Activated CD4-positive, CD25-positive, alpha-beta regulatory T cell (primary cell): ENCODE measurements around the gene NOP9.
"Not testable (repeated sequence)": the region's sequence is repeated elsewhere in the genome, so short reads cannot be mapped to it uniquely, and the experiment has no call there.

Experiments
- DNase-seq, 4 experiments: peaks; one replicate each; lab custom pipeline; 2025; lab: John Stamatoyannopoulos, UW

The NOP9 gene

DNA sequence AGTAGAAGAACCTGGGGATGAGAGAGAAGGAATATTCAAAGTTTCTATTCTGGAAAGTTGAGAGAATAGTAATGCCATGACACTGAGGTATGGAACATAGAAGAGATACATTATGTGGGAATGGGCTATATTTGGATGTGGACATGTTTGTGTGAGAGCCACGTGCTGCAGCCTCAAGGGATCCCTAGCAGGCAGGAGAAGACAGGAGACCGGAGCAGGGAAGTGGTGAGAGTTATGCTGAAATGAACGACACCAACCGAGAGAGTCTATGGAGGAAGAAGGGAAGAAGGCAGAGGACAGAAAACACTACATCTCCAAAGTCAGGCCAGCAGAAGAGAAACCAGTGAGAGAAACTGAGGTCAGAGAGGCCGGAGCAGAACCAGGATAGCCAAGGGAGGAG, 50.1 kb downstream of the NOP9 start:
- DNase-seq = no peak

DNA sequence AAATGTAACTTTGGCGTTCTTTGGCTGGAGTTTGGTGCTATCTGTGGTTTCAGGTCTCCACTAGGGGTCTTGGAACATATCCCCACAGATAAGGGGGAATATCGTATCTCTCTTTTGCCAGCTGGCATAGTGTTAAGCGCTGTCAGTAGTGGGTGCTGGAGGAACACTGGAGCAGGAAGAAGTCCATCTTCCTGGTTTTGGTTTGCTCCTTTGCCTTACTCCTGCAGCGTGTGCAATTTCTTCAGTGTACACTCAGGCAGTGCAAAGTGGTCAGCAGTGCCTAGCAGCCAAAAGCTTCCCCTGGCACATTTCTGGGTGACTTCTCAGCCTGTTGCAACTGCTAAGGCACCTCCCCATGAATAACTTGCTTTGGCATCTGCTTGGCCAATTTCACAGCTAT, 51.9 kb downstream of the NOP9 start:
- DNase-seq = no peak

DNA sequence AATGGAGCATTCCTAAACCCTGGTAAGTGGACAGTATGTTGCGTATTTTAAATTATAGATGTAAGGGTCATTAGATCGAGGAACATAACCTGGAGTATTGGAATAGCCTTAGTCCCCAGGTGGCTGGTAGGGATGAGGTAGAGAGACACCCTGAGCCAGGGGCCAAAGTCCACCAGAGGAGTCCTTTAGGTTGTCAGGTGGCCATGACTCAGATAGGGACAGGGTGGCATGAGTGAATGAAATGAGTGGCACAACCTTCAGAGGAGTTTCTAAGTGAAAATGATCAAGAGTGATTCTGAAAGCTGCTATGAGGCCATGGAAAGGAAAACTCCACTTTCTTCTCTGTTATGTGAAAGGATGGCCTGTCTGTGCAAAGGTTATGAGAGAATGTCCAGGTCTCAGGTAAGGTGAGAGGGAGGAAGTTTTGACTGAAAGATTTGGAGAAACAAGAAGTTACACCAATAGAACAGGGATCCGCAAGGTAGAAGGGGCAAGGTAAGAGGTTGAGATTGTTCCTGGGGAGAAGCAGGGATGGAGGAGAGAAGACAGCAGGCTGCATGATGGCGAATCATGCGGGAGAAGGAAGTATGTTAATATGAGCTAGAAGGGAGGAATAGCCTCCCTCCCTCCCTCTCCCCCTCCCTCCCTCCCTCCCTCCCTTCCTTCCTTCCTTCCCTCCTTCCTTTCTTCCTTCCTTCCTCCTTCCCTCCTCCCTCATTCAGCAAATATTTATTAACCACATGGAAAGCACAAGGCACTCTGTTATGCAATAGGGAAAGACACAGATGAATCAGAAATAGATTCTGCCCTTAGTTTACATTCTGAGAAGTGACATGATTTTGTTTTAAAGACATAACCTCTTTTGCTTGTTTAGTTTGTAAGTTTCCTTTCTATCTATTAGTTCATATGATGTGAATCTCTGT, 54.2 kb downstream of the NOP9 start:
- DNase-seq = no peak

DNA sequence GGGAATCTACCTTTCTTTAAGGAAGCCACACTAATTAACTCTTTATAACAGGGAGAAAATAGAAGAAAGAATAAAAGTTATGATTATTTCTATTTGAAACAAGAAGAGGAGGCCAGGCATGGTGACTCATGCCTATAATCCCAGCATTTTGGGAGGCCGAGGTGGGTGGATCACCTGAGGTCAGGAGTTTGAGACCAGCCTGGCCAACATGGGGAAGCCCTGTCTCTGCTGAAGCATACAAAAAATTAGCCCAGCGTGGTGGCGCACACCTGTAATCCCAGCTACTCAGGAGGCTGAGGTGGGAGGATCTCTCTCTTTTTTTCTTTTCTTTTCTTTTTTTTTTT, 54.8 kb downstream of the NOP9 start:
- DNase-seq = not testable (repeated sequence)

DNA sequence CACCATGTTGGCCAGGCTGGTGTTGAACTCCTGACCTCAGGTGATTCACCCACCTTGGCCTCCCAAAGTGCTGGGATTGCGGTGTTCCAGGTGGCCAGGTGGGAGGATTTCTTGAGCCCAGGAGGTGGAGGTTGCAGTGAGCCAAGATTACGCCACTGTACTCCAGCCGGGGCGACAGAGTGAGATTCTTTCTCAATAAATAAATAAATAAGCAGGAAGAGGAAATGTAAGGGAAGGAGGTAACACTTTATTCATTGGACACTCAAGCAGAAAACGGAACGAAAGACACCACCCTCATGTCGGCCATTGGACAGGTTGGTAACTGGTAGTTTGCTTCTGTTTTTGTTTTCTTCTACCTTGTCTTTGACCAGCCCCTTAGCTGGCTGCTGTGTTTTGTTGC, 55.4 kb downstream of the NOP9 start:
- no peak for DNase-seq

DNA sequence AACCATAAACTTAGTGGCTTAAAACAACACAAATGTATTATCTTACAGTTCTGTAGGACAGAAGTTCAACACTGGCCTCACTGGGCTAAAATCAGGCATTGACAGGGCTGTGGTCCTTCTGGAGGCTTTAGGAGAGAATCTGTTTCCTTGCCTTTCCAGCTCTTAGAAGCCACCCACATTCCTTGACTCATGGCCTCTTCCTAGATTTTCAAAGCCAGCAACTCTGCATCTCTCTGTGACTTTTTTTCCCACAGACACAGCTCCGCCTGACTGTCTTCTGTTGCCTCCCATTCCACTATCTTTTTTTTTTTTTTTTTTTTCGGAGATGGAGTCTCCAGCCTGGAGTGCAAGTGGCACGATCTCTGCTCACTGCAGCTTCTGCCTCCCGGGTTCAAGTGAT, 56.6 kb downstream of the NOP9 start:
- DNase-seq = no peak
